Measurements from ENCODE around the gene GPR137. TPM values are rescaled to one million over a fixed set of nuclear protein-coding genes. Genes with fewer than 3 reads are reported as not detected.
"Not testable (repeated sequence)": the region's sequence is repeated elsewhere in the genome, so short reads cannot be mapped to it uniquely, and the experiment has no call there.

The GPR137 gene
- total and polyA plus RNA-seq, 4 donors: 6.7 to 22.2 (median 9.0) TPM

GRCh38 chr11:64245797-64246620, 39.6 kb upstream of the GPR137 start:
- no peak for DNase-seq (ENCODE audit: low spot score)
- Histone ChIP-seq H3K9ac (ENCODE audit: low read depth in 1 of 2, low read length in 2 of 2) (peak overlapping the region; percentile 32 to 76), H3K4me1 (ENCODE audit: control insufficient read depth in 4 of 4, insufficient read depth in 4 of 4, low read length in 3 of 4) (peaks cover 17 to 66% (median 49%) of the 10 kb centered on the region in 4 donors), H3K4me3 (ENCODE audit: low read depth in 1 of 3, low read length in 3 of 3) (peak overlapping the region; percentile 74 to 92 (median 89)), H3K9me3 (ENCODE audit: control insufficient read depth in 4 of 4, low read length in 3 of 4) (no peaks in the 10 kb centered on the region), H3K27me3 (ENCODE audit: control insufficient read depth in 4 of 4, insufficient read depth in 4 of 4, low read length in 3 of 4) (no peaks in the 10 kb centered on the region), H3K27ac (ENCODE audit: low read depth in 1 of 2, low read length in 2 of 2) (peak overlapping the region; percentile 90 to 92), H3K36me3 (ENCODE audit: control insufficient read depth in 4 of 4, insufficient read depth in 3 of 4, low read depth in 1 of 4, low read length in 3 of 4) (peaks cover 0 to 6% (median 4%) of the 10 kb centered on the region in 4 donors)
- peak in 1 of 2 donors; percentile 16 for TF ChIP-seq HNF4A (conservative IDR thresholded peaks at IDR 0.05)
- TF ChIP-seq MAX (IDR thresholded peaks at IDR 0.05): no peak
- no peak for TF ChIP-seq RAD21 (IDR thresholded peaks at IDR 0.05)
- WGBS: 1% methylated on average over 46 of the region's 46 CpGs

- not testable (repeated sequence) for DNase-seq (ENCODE audit: low spot score); H3K9me3 ChIP-seq (ENCODE audit: control insufficient read depth in 4 of 4, low read length in 3 of 4); H3K27me3 ChIP-seq (ENCODE audit: control insufficient read depth in 4 of 4, insufficient read depth in 4 of 4, low read length in 3 of 4); H3K36me3 ChIP-seq (ENCODE audit: control insufficient read depth in 4 of 4, insufficient read depth in 3 of 4, low read depth in 1 of 4, low read length in 3 of 4); H3K9ac ChIP-seq (ENCODE audit: low read depth in 1 of 2, low read length in 2 of 2)
- WGBS: 2% methylated on average over 40 of the region's 43 CpGs
- H3K4me1 ChIP-seq (ENCODE audit: control insufficient read depth in 4 of 4, insufficient read depth in 4 of 4, low read length in 3 of 4): peaks cover 17 to 69% (median 51%) of the 10 kb centered on the region in 4 donors
- peak overlapping the region in 2 of 3 donors; percentile 74 to 92 for H3K4me3 ChIP-seq (ENCODE audit: low read depth in 1 of 3, low read length in 3 of 3)
- H3K27ac ChIP-seq (ENCODE audit: low read depth in 1 of 2, low read length in 2 of 2): peak overlapping the region in 1 of 2 donors; percentile 95
These were observed 39.1 kb upstream of the GPR137 start for GRCh38 chr11:64246621-64246870.

GRCh38 chr11:64246871-64247728, 38.5 kb upstream of the GPR137 start, which contains the start of gene PPP1R14B:
PPP1R14B (minus strand) TSS chr11:64246943; CDS start chr11:64246673, 270 bp downstream.
- H3K27me3 ChIP-seq (ENCODE audit: control insufficient read depth in 4 of 4, insufficient read depth in 4 of 4, low read length in 3 of 4): no peaks in the 10 kb centered on the region
- WGBS: under 1% methylated on average over 74 of the region's 74 CpGs
- H3K27ac ChIP-seq (ENCODE audit: low read depth in 1 of 2, low read length in 2 of 2): peak within 1 kb of the TSS; percentile 95 to 97
- H3K4me1 ChIP-seq (ENCODE audit: control insufficient read depth in 4 of 4, insufficient read depth in 4 of 4, low read length in 3 of 4): peaks cover 17 to 73% (median 55%) of the 10 kb centered on the region in 4 donors
- peak within 1 kb of the TSS; percentile 75 to 76 for H3K9ac ChIP-seq (ENCODE audit: low read depth in 1 of 2, low read length in 2 of 2)
- peak; percentile 88 for DNase-seq (ENCODE audit: low spot score)
- H3K9me3 ChIP-seq (ENCODE audit: control insufficient read depth in 4 of 4, low read length in 3 of 4): no peaks in the 10 kb centered on the region
- H3K36me3 ChIP-seq (ENCODE audit: control insufficient read depth in 4 of 4, insufficient read depth in 3 of 4, low read depth in 1 of 4, low read length in 3 of 4): peaks cover 0 to 6% (median 4%) of the 10 kb centered on the region in 4 donors
- peak within 1 kb of the TSS; percentile 74 to 96 (median 92) for H3K4me3 ChIP-seq (ENCODE audit: low read depth in 1 of 3, low read length in 3 of 3)
- TF ChIP-seq RAD21 (IDR thresholded peaks at IDR 0.05) (peak in 1 of 2 donors; percentile 29), REST (IDR thresholded peaks at IDR 0.05) (peak; percentile 37), SP1 (IDR thresholded peaks at IDR 0.05) (peak; percentile 34), YY1 (IDR thresholded peaks at IDR 0.05) (peak; percentile 95), FOXA2 (IDR thresholded peaks at IDR 0.05) (no peak), TAF1 (conservative IDR thresholded peaks at IDR 0.05) (no peak), GABPA (IDR thresholded peaks at IDR 0.05 in 1 of 2, conservative IDR thresholded peaks at IDR 0.05 in 1 of 2) (peak in 1 of 2 donors; percentile 49), CTCF (IDR thresholded peaks at IDR 0.05; ENCODE audit: low read depth, low read length, missing input control) (peak; percentile 9)
